Kasumi-1 (cell line): ENCODE data around the gene ALS2CL.
"Not testable (repeated sequence)": the region's sequence is repeated elsewhere in the genome, so short reads cannot be mapped to it uniquely, and the experiment has no call there.

Experiments used
- DNase-seq, 2 experiments: peaks; one replicate each; lab custom pipeline; 2025; lab: John Stamatoyannopoulos, UW

The ALS2CL gene

GRCh38 chr3:46715507-46716175, 22.2 kb upstream of the ALS2CL start:
- no peak for DNase-seq

GRCh38 chr3:46714728-46715506, 21.4 kb upstream of the ALS2CL start:
- DNase-seq: no peak

GRCh38 chr3:46713898-46714552, 20.5 kb upstream of the ALS2CL start:
- DNase-seq: no peak

- no peak for DNase-seq
These were observed 19.8 kb upstream of the ALS2CL start for GRCh38 chr3:46713050-46713897.

GRCh38 chr3:46712191-46713049, 18.9 kb upstream of the ALS2CL start:
- DNase-seq: no peak

- DNase-seq: no peak
These were observed 18.3 kb upstream of the ALS2CL start for GRCh38 chr3:46711760-46712159.

GRCh38 chr3:46711305-46711704, 17.8 kb upstream of the ALS2CL start:
- DNase-seq: no peak

- DNase-seq: no peak
These were observed 17.3 kb upstream of the ALS2CL start for GRCh38 chr3:46710671-46711295.

- no peak for DNase-seq
These were observed 16.8 kb upstream of the ALS2CL start for GRCh38 chr3:46710229-46710628.

GRCh38 chr3:46709721-46710120, 16.2 kb upstream of the ALS2CL start:
- no peak for DNase-seq

GRCh38 chr3:46709157-46709654, 15.7 kb upstream of the ALS2CL start:
- no peak for DNase-seq

GRCh38 chr3:46708401-46709156, 15.1 kb upstream of the ALS2CL start:
- no peak for DNase-seq

GRCh38 chr3:46707601-46708011, 14.1 kb upstream of the ALS2CL start:
- DNase-seq: no peak

- DNase-seq: no peak
These were observed 13.5 kb upstream of the ALS2CL start for GRCh38 chr3:46706771-46707582.

GRCh38 chr3:46705751-46706552, 12.5 kb upstream of the ALS2CL start:
- no peak for DNase-seq

- DNase-seq: peak; percentile 58 to 61
These were observed 11.6 kb upstream of the ALS2CL start for GRCh38 chr3:46705022-46705530.

- not testable (repeated sequence) for DNase-seq
These were observed 10.9 kb upstream of the ALS2CL start for GRCh38 chr3:46704346-46704745.
